Smooth muscle cell (in vitro differentiated cells): ENCODE data around the gene SKA3. TPM values are rescaled to one million over a fixed set of nuclear protein-coding genes. Genes with fewer than 3 reads are reported as not detected.
"Not testable (repeated sequence)": the region's sequence is repeated elsewhere in the genome, so short reads cannot be mapped to it uniquely, and the experiment has no call there.

Experiments
- DNase-seq: peaks from one replicate; lab custom pipeline; 2025; ENCODE audit not compliant: unreplicated experiment; lab: John Stamatoyannopoulos, UW
- H2AFZ ChIP-seq: fragments of 200-600 bp; sonication (generic); 2 replicates; pipeline ENCODE4 v1.6.0; 2016; ENCODE audit warnings: antibody characterized with exemption, low read depth, mild to moderate bottlenecking
- H3F3A ChIP-seq: fragments of 200-600 bp; sonication (generic); 2 replicates; pipeline ENCODE4 v1.6.0; 2017; ENCODE audit warnings: antibody characterized with exemption, low read depth
- H3K27ac ChIP-seq: fragments of 200-600 bp; sonication (generic); 2 replicates; pipeline ENCODE4 v1.5.1; 2016; ENCODE audit warnings: low read depth, mild to moderate bottlenecking
- H3K27me3 ChIP-seq: fragments of 200-600 bp; sonication (generic); 2 replicates; pipeline ENCODE4 v1.6.1; 2016; ENCODE audit warnings: low read depth, mild to moderate bottlenecking
- H3K36me3 ChIP-seq: fragments of 200-600 bp; sonication (generic); 2 replicates; pipeline ENCODE4 v1.5.1; 2016; ENCODE audit warnings: low read depth
- H3K4me1 ChIP-seq: fragments of 200-600 bp; sonication (generic); 2 replicates; pipeline ENCODE4 v1.5.1; 2016; ENCODE audit warnings: low read depth
- H3K4me2 ChIP-seq: fragments of 200-600 bp; sonication (generic); 2 replicates; pipeline ENCODE4 v1.6.0; 2016; ENCODE audit warnings: mild to moderate bottlenecking
- H3K4me3 ChIP-seq: fragments of 200-600 bp; sonication (generic); 2 replicates; pipeline ENCODE4 v1.5.1; 2016; ENCODE audit warnings: mild to moderate bottlenecking
- H3K79me2 ChIP-seq: fragments of 200-600 bp; sonication (generic); 2 replicates; pipeline ENCODE4 v1.6.0; 2016; ENCODE audit warnings: low read depth, mild to moderate bottlenecking
- H3K9ac ChIP-seq: fragments of 200-600 bp; sonication (generic); 2 replicates; pipeline ENCODE4 v1.6.0; 2016; ENCODE audit warnings: low read depth
- H3K9me3 ChIP-seq: fragments of 200-600 bp; sonication (generic); replicated peaks from 2 replicates; pipeline ENCODE4 v1.5.1; 2016; ENCODE audit warnings: low read depth
- H4K20me1 ChIP-seq: fragments of 200-600 bp; sonication (generic); 2 replicates; pipeline ENCODE4 v1.6.0; 2016; ENCODE audit warnings: low read depth
- CTCF ChIP-seq: fragments of 200-600 bp; sonication (generic); IDR thresholded peaks from 2 replicates; pipeline ENCODE4 v1.5.1; 2017; ENCODE audit warnings: borderline replicate concordance, mild to moderate bottlenecking, antibody characterized with exemption; ENCODE audit not compliant: insufficient read depth, poor library complexity, severe bottlenecking
- WGBS: methylation state at CpG from one replicate; pipeline ENCODE4 v1.1.7; 2016; ENCODE audit warnings: low lambda C conversion rate; 5-methylcytosine and 5-hydroxymethylcytosine counted together
- polyA plus RNA-seq: library from polyadenylated mRNA; unstranded; fragments of >200 nt; fragmentation: Nextera tagmentation; extraction: Ambion mirVana; gene quantifications from 2 replicates; pipeline ENCODE4 v1.2.1, GENCODE V29; 2016
- total RNA-seq: library from RNA; depleted of rRNA; stranded (reverse); fragments of >200 nt; gene quantifications from 2 replicates; pipeline ENCODE4 v1.2.3, GENCODE V29; 2014

SKA3 gene
- total and polyA plus RNA-seq, 2 experiments from 2014 or later = 5.4 to 7.2 TPM

GRCh38 chr13:21197606-21198225, 21.4 kb upstream of the SKA3 start:
- not testable (repeated sequence) for H3K9ac ChIP-seq, H3K27me3 ChIP-seq, H3K4me3 ChIP-seq, H2AFZ ChIP-seq, H3K4me2 ChIP-seq, H3F3A ChIP-seq, H3K9me3 ChIP-seq, H3K36me3 ChIP-seq, H4K20me1 ChIP-seq, H3K79me2 ChIP-seq, DNase-seq, H3K27ac ChIP-seq, H3K4me1 ChIP-seq
- 89% methylated on average over 9 of the region's 9 CpGs for WGBS

DNA sequence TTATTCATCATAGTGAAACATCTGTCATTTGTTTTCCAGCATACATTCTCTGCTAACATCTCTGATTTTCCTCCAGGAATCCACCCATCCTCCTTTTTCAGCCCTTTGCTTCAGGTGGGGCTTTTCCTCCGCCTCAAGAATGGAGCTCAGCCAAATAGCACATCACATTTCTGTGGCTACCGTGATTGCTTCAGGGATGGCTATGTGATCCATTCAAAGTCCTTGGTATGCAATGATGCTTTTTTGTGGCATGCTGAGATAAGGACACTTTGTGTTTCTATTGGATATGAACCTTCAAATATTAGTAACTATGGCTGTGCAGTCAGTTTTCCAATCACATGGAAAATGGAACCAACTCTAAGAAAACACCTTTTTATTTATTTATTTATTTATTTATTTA, 18.4 kb upstream of the SKA3 start:
- not testable (repeated sequence) for H3K4me2 ChIP-seq, H3K9me3 ChIP-seq, H3K9ac ChIP-seq, H3K4me3 ChIP-seq, H4K20me1 ChIP-seq, H3K79me2 ChIP-seq, H3K27ac ChIP-seq, DNase-seq, H3K4me1 ChIP-seq, H3K27me3 ChIP-seq, H2AFZ ChIP-seq, H3K36me3 ChIP-seq, H3F3A ChIP-seq
- WGBS = 76% methylated on average over 2 of the region's 2 CpGs

GRCh38 chr13:21186410-21186809, 10.1 kb upstream of the SKA3 start:
- H3K9me3 ChIP-seq, H3F3A ChIP-seq, H3K27ac ChIP-seq, DNase-seq, H3K79me2 ChIP-seq, H3K4me3 ChIP-seq, H3K27me3 ChIP-seq, H2AFZ ChIP-seq, H3K4me1 ChIP-seq, H3K4me2 ChIP-seq, H3K36me3 ChIP-seq, H4K20me1 ChIP-seq, H3K9ac ChIP-seq: not testable (repeated sequence)
- 91% methylated on average over 16 of the region's 35 CpGs for WGBS

- Histone ChIP-seq H3K4me3 (no peak overlapping the region), H3F3A (no peaks in the 10 kb centered on the region), H3K27me3 (no peaks in the 10 kb centered on the region), H3K36me3 (no peaks in the 10 kb centered on the region), H3K4me1 (peaks cover 8% of the 10 kb centered on the region), H2AFZ (no peak overlapping the region), H3K4me2 (no peak overlapping the region), H3K27ac (no peak overlapping the region), H3K9me3 (no peaks in the 10 kb centered on the region), H3K79me2 (peaks cover 14% of the 10 kb centered on the region), H3K9ac (no peak overlapping the region), H4K20me1 (no peaks in the 10 kb centered on the region)
- WGBS = 96% methylated on average over 2 of the region's 2 CpGs
- no peak for TF ChIP-seq CTCF
- no peak for DNase-seq
Observed at GRCh38 chr13:21181671-21182070, 5.3 kb upstream of the SKA3 start.

- TF ChIP-seq CTCF = no peak
- peaks cover 14% of the 10 kb centered on the region for H3K79me2 ChIP-seq
Observed at GRCh38 chr13:21176982-21177284, 581 bp upstream of the SKA3 start.

More at GRCh38 chr13:21176982-21177284, 581 bp upstream of the SKA3 start:
- no peaks in the 10 kb centered on the region for H4K20me1 ChIP-seq
- peak overlapping the region; percentile 81 for H3K27ac ChIP-seq
- peak overlapping the region; percentile 96 for H2AFZ ChIP-seq
- H3K27me3 ChIP-seq = no peaks in the 10 kb centered on the region
- peak overlapping the region; percentile 86 for H3K4me2 ChIP-seq
- no peaks in the 10 kb centered on the region for H3K36me3 ChIP-seq
- H3K9me3 ChIP-seq = no peaks in the 10 kb centered on the region
- peak overlapping the region; percentile 86 for H3K9ac ChIP-seq
- peak overlapping the region; percentile 96 for H3K4me3 ChIP-seq
- under 1% methylated on average over 26 of the region's 26 CpGs for WGBS
- H3F3A ChIP-seq = peaks cover 4% of the 10 kb centered on the region
- peaks cover 8% of the 10 kb centered on the region for H3K4me1 ChIP-seq
- no peak for DNase-seq
